Fibroblast of lung (primary cell): Measurements from ENCODE around the gene MACF1. TPM values are rescaled to one million over a fixed set of nuclear protein-coding genes. Genes with fewer than 3 reads are reported as not detected.

Source experiments
- DNase-seq, 2 donors: peaks; one replicate each; pipeline versions ENCODE4 v3.0.0 to v3.0.0-alpha.2; 2010; ENCODE audit warnings: low read depth in 2 of 2
- H2AFZ ChIP-seq: 2 replicates; pipeline ENCODE4 v1.5.1; 2012; ENCODE audit warnings: low read length, control low read depth, inconsistent platforms
- H3K27ac ChIP-seq: 2 replicates; pipeline ENCODE4 v1.5.1; 2011; ENCODE audit warnings: low read length, control low read depth; ENCODE audit not compliant: insufficient read depth
- H3K27me3 ChIP-seq: 2 replicates; pipeline ENCODE4 v1.5.1; 2011; ENCODE audit warnings: mild to moderate bottlenecking, low read length; ENCODE audit not compliant: control insufficient read depth, insufficient read depth
- H3K36me3 ChIP-seq: 2 replicates; pipeline ENCODE4 v1.5.1; 2011; ENCODE audit warnings: low read length; ENCODE audit not compliant: control insufficient read depth, insufficient read depth
- H3K4me1 ChIP-seq: 2 replicates; pipeline ENCODE4 v1.5.1; 2011; ENCODE audit warnings: low read length; ENCODE audit not compliant: control insufficient read depth, insufficient read depth; ENCODE audit errors: extremely low read depth
- H3K4me2 ChIP-seq: 2 replicates; pipeline ENCODE4 v1.5.1; 2011; ENCODE audit warnings: low read length, control low read depth; ENCODE audit not compliant: insufficient read depth; ENCODE audit errors: extremely low read depth
- H3K4me3 ChIP-seq, 4 experiments: fragments of 200-600 bp in 1 of 4; sonication (generic) in 1 of 4; replicated peaks in 1 of 4; 2 replicates each; pipeline ENCODE4 v1.5.1; 2011 to 2016; ENCODE audit warnings: low read length in 4 of 4, low read depth in 3 of 4, mild to moderate bottlenecking in 3 of 4, control low read depth in 2 of 4, inconsistent platforms in 1 of 4, mixed read lengths in 1 of 4; ENCODE audit not compliant: insufficient read depth in 1 of 4; ENCODE audit errors: control extremely low read depth in 1 of 4
- H3K79me2 ChIP-seq: 2 replicates; pipeline ENCODE4 v1.5.1; 2012; ENCODE audit warnings: mild to moderate bottlenecking, low read length, inconsistent platforms; ENCODE audit not compliant: control insufficient read depth, insufficient read depth
- H3K9ac ChIP-seq: 2 replicates; pipeline ENCODE4 v1.5.1; 2011; ENCODE audit warnings: mild to moderate bottlenecking, low read length, control low read depth; ENCODE audit not compliant: insufficient read depth
- H3K9me3 ChIP-seq: 2 replicates; pipeline ENCODE4 v1.5.1; 2012; ENCODE audit warnings: low read depth, low read length; ENCODE audit not compliant: control insufficient read depth, insufficient read depth
- H4K20me1 ChIP-seq: 2 replicates; pipeline ENCODE4 v1.5.1; 2011; ENCODE audit warnings: low read length; ENCODE audit not compliant: control insufficient read depth, insufficient read depth; ENCODE audit errors: extremely low read depth
- CTCF ChIP-seq, 2 donors: IDR thresholded peaks in 1 of 2; conservative IDR thresholded peaks in 1 of 2; 1 replicate in 1 of 2; 2 replicates in 1 of 2; pipeline ENCODE4 v1.5.1; 2011 to 2012; ENCODE audit warnings: low read length in 2 of 2, control low read depth in 1 of 2, inconsistent platforms in 1 of 2, low read depth in 1 of 2, mild to moderate bottlenecking in 1 of 2
- EZH2 ChIP-seq: IDR thresholded peaks from 2 replicates; pipeline ENCODE4 v1.5.1; 2012; ENCODE audit warnings: low read length, control low read depth, mild to moderate bottlenecking; ENCODE audit errors: missing control alignments
- polyA plus RNA-seq, 2 donors: library from polyadenylated mRNA; depleted of rRNA in 1 of 2; stranded (reverse) in 1 of 2; unstranded in 1 of 2; fragments of >200 nt; gene quantifications; 2 replicates each; pipeline ENCODE4 v1.2.1, GENCODE V29; 2011 to 2012; ENCODE audit warnings: missing spikeins in 1 of 2
- total RNA-seq: library from RNA; depleted of rRNA; stranded (reverse); fragments of >200 nt; gene quantifications from 2 replicates; pipeline ENCODE4 v1.2.1, GENCODE V29; 2014

Gene MACF1
- total and polyA plus RNA-seq, 2 donors (not counting 1 experiment from before 2014, with no cell fraction given), result 178 to 414 TPM

- Histone ChIP-seq H3K79me2 (no peaks in the 10 kb centered on the region), H3K4me3 (no peak overlapping the region), H3K27ac (no peak overlapping the region), H3K4me2 (no peak overlapping the region), H3K9ac (no peak overlapping the region), H3K4me1 (no peaks in the 10 kb centered on the region), H4K20me1 (no peaks in the 10 kb centered on the region), H2AFZ (no peak overlapping the region), H3K27me3 (no peaks in the 10 kb centered on the region), H3K9me3 (no peaks in the 10 kb centered on the region), H3K36me3 (peaks cover 23% of the 10 kb centered on the region)
- no peak for DNase-seq
- TF ChIP-seq EZH2, result no peak
- no peak for TF ChIP-seq CTCF (conservative IDR thresholded peaks at IDR 0.05 in 1 of 2, IDR thresholded peaks at IDR 0.05 in 1 of 2; ENCODE audit: low read depth in 1 of 2, low read length in 2 of 2)
These were observed 154.0 kb downstream of the MACF1 start for GRCh38 chr1:39358491-39358890.

- peaks cover 20% of the 10 kb centered on the region for H3K36me3 ChIP-seq
- H3K4me2 ChIP-seq, result no peak overlapping the region
These were observed 154.6 kb downstream of the MACF1 start for GRCh38 chr1:39359028-39359570.

GRCh38 chr1:39360731-39361130 lies 156.2 kb downstream of the MACF1 start:
- DNase-seq, result no peak
- Histone ChIP-seq H3K4me3 (no peak overlapping the region), H3K27me3 (no peaks in the 10 kb centered on the region), H3K36me3 (peaks cover 20% of the 10 kb centered on the region), H4K20me1 (no peaks in the 10 kb centered on the region), H2AFZ (no peak overlapping the region), H3K9me3 (no peaks in the 10 kb centered on the region), H3K9ac (no peak overlapping the region), H3K27ac (no peak overlapping the region), H3K4me2 (no peak overlapping the region), H3K4me1 (no peaks in the 10 kb centered on the region), H3K79me2 (no peaks in the 10 kb centered on the region)
- TF ChIP-seq CTCF (conservative IDR thresholded peaks at IDR 0.05 in 1 of 2, IDR thresholded peaks at IDR 0.05 in 1 of 2; ENCODE audit: low read depth in 1 of 2, low read length in 2 of 2) (no peak), EZH2 (no peak)

More at GRCh38 chr1:39359028-39359570, 154.6 kb downstream of the MACF1 start:
- Histone ChIP-seq H3K4me1 (no peaks in the 10 kb centered on the region), H2AFZ (no peak overlapping the region), H3K9me3 (no peaks in the 10 kb centered on the region), H3K27ac (no peak overlapping the region), H4K20me1 (no peaks in the 10 kb centered on the region), H3K4me3 (no peak overlapping the region), H3K27me3 (no peaks in the 10 kb centered on the region), H3K9ac (no peak overlapping the region), H3K79me2 (no peaks in the 10 kb centered on the region)
- TF ChIP-seq EZH2 (no peak), CTCF (conservative IDR thresholded peaks at IDR 0.05 in 1 of 2, IDR thresholded peaks at IDR 0.05 in 1 of 2; ENCODE audit: low read depth in 1 of 2, low read length in 2 of 2) (no peak)
- peak in 1 of 2 donors; percentile 72 for DNase-seq
